OCI-LY1 (cell line): ENCODE measurements around the gene SURF2.

ENCODE experiments used
- H2AFZ ChIP-seq: fragments of 200-600 bp; sonication (generic), shearing (Covaris generic); 2 replicates; pipeline ENCODE4 v1.6.0; 2014; ENCODE audit warnings: antibody characterized with exemption, mild to moderate bottlenecking, low read length
- H3F3A ChIP-seq: fragments of 200-600 bp; sonication (generic), shearing (Covaris generic); 2 replicates; pipeline ENCODE4 v1.6.0; 2014; ENCODE audit warnings: mild to moderate bottlenecking, antibody characterized with exemption, low read length, moderate library complexity; ENCODE audit not compliant: insufficient read depth
- H3K27ac ChIP-seq: fragments of 200-600 bp; sonication (generic); 2 replicates; pipeline ENCODE4 v1.5.1; 2014; ENCODE audit warnings: low read length, mixed run types, mild to moderate bottlenecking, low read depth; ENCODE audit not compliant: poor library complexity, severe bottlenecking
- H3K27me3 ChIP-seq: fragments of 200-600 bp; sonication (generic); 2 replicates; pipeline ENCODE4 v1.6.0; 2014; ENCODE audit warnings: antibody characterized with exemption, mild to moderate bottlenecking, low read length, moderate library complexity; ENCODE audit not compliant: insufficient read depth
- H3K36me3 ChIP-seq: fragments of 200-600 bp; sonication (generic); 2 replicates; pipeline ENCODE4 v1.6.1; 2014; ENCODE audit warnings: mild to moderate bottlenecking, antibody characterized with exemption, low read length, moderate library complexity, mixed read lengths; ENCODE audit not compliant: insufficient read depth
- H3K4me1 ChIP-seq: fragments of 200-600 bp; sonication (generic); 2 replicates; pipeline ENCODE4 v1.5.1; 2014; ENCODE audit warnings: mild to moderate bottlenecking, low read length, moderate library complexity; ENCODE audit not compliant: insufficient read depth, severe bottlenecking
- H3K4me2 ChIP-seq: fragments of 200-600 bp; sonication (generic), shearing (Covaris generic); 2 replicates; pipeline ENCODE4 v1.6.1; 2014; ENCODE audit warnings: low read length
- H3K4me3 ChIP-seq: fragments of 200-600 bp; sonication (generic); 2 replicates; pipeline ENCODE4 v1.5.1; 2014; ENCODE audit warnings: low read length, low read depth, mild to moderate bottlenecking, mixed read lengths; ENCODE audit not compliant: poor library complexity, severe bottlenecking
- H3K79me2 ChIP-seq: fragments of 200-600 bp; shearing (Covaris generic); 2 replicates; pipeline ENCODE4 v1.6.1; 2016; ENCODE audit warnings: mixed run types, low read length, mixed read lengths; ENCODE audit not compliant: insufficient read depth
- H3K9ac ChIP-seq: fragments of 200-600 bp; sonication (generic), shearing (Covaris generic); 2 replicates; pipeline ENCODE4 v1.6.1; 2014; ENCODE audit warnings: mild to moderate bottlenecking, low read length, mixed read lengths
- H3K9me2 ChIP-seq: fragments of 200-600 bp; sonication (generic), shearing (Covaris generic); 2 replicates; pipeline ENCODE4 v1.6.1; 2014; ENCODE audit warnings: low read depth, mild to moderate bottlenecking, low read length, mixed read lengths
- H3K9me3 ChIP-seq: fragments of 200-600 bp; shearing (Covaris generic); 2 replicates; pipeline ENCODE4 v1.6.1; 2014; ENCODE audit warnings: low read length, mixed read lengths
- H4K20me1 ChIP-seq: fragments of 200-600 bp; sonication (generic), shearing (Covaris generic); 2 replicates; pipeline ENCODE4 v1.6.0; 2016; ENCODE audit warnings: mild to moderate bottlenecking, low read length; ENCODE audit not compliant: insufficient read depth
- EZH2 ChIP-seq: fragments of 200-600 bp; sonication (generic), shearing (Covaris generic); IDR thresholded peaks from 2 replicates; pipeline ENCODE4 v1.8.0; 2017; ENCODE audit warnings: borderline replicate concordance, mixed run types, mild to moderate bottlenecking, antibody characterized with exemption, low read length, moderate library complexity, mixed read lengths
- TF ChIP-seq, protein P1 (sequence below): fragments of 200-600 bp; sonication (generic), shearing (Covaris generic); IDR thresholded peaks from 2 replicates; pipeline ENCODE4 v1.5.1; 2017; ENCODE audit warnings: mild to moderate bottlenecking, antibody characterized with exemption, low read length, moderate library complexity, mixed read lengths

SURF2 gene

DNA sequence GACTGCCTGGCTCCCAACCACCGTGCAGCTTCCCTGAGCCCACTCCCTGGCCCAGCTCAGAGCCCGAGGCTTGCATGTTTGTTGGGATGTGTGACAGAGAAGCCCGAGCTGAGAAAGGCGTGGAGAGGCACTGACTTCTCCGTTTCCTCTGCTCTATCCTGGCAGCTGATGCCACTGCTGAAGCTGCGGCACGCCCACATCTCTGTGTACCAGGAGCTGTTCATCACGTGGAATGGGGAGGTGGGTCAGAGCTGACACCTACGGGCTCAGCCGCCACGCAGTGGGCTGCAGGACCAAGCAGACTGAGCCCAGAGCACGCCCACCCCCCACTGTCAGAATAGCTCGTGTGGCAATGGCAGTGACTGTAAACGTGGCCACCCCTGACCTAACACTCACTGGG, 29.1 kb downstream of the SURF2 start:
- Histone ChIP-seq H3K4me2 (no peak overlapping the region), H3K9ac (no peak overlapping the region), H3K27ac (no peak overlapping the region), H3K4me3 (no peak overlapping the region), H3K27me3 (peaks cover 2% of the 10 kb centered on the region; the same call in 1 of the 2 replicates), H3K36me3 (no peaks in the 10 kb centered on the region), H4K20me1 (no peaks in the 10 kb centered on the region), H3K9me3 (no peaks in the 10 kb centered on the region), H3F3A (no peaks in the 10 kb centered on the region), H3K79me2 (no peaks in the 10 kb centered on the region), H3K4me1 (no peaks in the 10 kb centered on the region), H2AFZ (no peak overlapping the region), H3K9me2 (no peaks in the 10 kb centered on the region)
- TF ChIP-seq, protein P1, sequence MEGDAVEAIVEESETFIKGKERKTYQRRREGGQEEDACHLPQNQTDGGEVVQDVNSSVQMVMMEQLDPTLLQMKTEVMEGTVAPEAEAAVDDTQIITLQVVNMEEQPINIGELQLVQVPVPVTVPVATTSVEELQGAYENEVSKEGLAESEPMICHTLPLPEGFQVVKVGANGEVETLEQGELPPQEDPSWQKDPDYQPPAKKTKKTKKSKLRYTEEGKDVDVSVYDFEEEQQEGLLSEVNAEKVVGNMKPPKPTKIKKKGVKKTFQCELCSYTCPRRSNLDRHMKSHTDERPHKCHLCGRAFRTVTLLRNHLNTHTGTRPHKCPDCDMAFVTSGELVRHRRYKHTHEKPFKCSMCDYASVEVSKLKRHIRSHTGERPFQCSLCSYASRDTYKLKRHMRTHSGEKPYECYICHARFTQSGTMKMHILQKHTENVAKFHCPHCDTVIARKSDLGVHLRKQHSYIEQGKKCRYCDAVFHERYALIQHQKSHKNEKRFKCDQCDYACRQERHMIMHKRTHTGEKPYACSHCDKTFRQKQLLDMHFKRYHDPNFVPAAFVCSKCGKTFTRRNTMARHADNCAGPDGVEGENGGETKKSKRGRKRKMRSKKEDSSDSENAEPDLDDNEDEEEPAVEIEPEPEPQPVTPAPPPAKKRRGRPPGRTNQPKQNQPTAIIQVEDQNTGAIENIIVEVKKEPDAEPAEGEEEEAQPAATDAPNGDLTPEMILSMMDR, result no peak
- no peak for TF ChIP-seq EZH2

DNA sequence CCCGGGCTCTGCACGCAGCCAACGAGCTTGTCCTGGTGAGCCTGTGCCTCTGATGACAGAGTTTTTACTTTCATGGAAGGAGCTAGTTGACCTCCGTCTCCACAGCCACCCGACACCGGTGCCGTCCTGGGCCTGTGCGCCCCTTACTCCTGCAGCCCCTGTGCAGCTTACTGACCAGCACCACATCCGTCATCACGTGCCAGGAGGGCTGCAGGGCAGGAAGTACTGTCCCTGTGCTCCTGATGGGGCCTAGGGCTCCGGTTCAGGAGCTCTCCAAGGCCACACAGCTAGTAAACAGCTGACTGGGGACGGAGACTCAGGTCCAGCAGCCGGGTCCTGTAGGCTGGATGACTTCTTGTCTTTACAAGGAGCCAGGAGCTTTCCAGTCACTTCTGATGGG, 30.0 kb downstream of the SURF2 start:
- no peak overlapping the region for H2AFZ ChIP-seq
- H3K36me3 ChIP-seq, result no peaks in the 10 kb centered on the region; the same call in 1 of the 2 replicates
- H3K79me2 ChIP-seq, result no peaks in the 10 kb centered on the region
- no peaks in the 10 kb centered on the region for H3K4me1 ChIP-seq
- peaks cover 7% of the 10 kb centered on the region; the same call in 1 of the 2 replicates for H3K27me3 ChIP-seq
- no peaks in the 10 kb centered on the region for H3F3A ChIP-seq
- no peak overlapping the region for H3K4me2 ChIP-seq
- H3K9me2 ChIP-seq, result no peaks in the 10 kb centered on the region
- H3K9me3 ChIP-seq, result no peaks in the 10 kb centered on the region
- H3K4me3 ChIP-seq, result no peak overlapping the region
- H3K9ac ChIP-seq, result no peak overlapping the region
- no peaks in the 10 kb centered on the region for H4K20me1 ChIP-seq
- no peak overlapping the region for H3K27ac ChIP-seq
- no peak for TF ChIP-seq EZH2
- TF ChIP-seq, protein P1, result no peak

DNA sequence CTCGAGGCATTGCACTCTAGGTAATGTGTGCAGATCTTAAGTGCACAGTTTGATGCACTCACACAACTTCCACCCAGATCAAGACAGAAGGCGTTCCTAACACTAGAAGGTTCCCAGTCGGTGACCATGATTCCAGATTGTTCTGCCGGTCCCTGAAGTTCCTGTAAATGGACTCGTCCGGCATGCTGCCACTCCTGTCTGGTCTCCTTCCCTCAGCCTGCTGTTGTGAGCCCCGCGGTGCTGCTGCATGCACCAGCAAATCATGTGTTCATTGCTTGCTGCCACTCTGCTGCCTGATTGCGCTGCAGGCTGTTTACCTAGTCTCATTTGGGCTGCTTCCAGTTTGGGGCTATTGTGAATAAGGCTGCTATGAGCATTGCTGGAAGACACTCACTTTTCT, 31.3 kb downstream of the SURF2 start:
- Histone ChIP-seq H3K4me3 (no peak overlapping the region), H3K36me3 (no peaks in the 10 kb centered on the region; the same call in 1 of the 2 replicates), H3K4me1 (no peaks in the 10 kb centered on the region), H3K9me3 (no peaks in the 10 kb centered on the region), H3K79me2 (no peaks in the 10 kb centered on the region), H3F3A (no peaks in the 10 kb centered on the region), H3K27ac (no peak overlapping the region), H3K9ac (no peak overlapping the region), H3K9me2 (no peaks in the 10 kb centered on the region), H4K20me1 (no peaks in the 10 kb centered on the region), H2AFZ (no peak overlapping the region), H3K4me2 (no peak overlapping the region), H3K27me3 (peaks cover 7% of the 10 kb centered on the region; the same call in 1 of the 2 replicates)
- TF ChIP-seq EZH2, result no peak
- TF ChIP-seq, protein P1, result no peak
